GM21723 (cell line): ENCODE data around the gene MINDY2.
A peak's percentile ranks its signal among the peaks of the same experiment; 100 is the strongest.

Experiments used
- ATAC-seq: cut with Tn5 transposase; IDR thresholded peaks from one replicate; pipeline ENCODE4 v1.9.1; 2021; ENCODE audit warnings: mild to moderate bottlenecking, moderate library complexity; ENCODE audit not compliant: unreplicated experiment

Gene MINDY2

GRCh38 chr15:58770857-58771620 lies at the start of gene MINDY2:
Gene MINDY2 (plus strand): TSS chr15:58771302. CDS start chr15:58771396, 94 bp downstream.
- ATAC-seq, result peak; percentile 89

GRCh38 chr15:58724466-58724865 lies 46.6 kb upstream of the MINDY2 start:
- ATAC-seq, result peak; percentile 73

- ATAC-seq, result no peak
Measured at GRCh38 chr15:58726867-58727266, 44.2 kb upstream of the MINDY2 start.

- ATAC-seq, result no peak
Measured at GRCh38 chr15:58731756-58732535, 39.2 kb upstream of the MINDY2 start.

GRCh38 chr15:58732625-58733363 lies 38.3 kb upstream of the MINDY2 start:
- ATAC-seq, result no peak

GRCh38 chr15:58734859-58735258 lies 36.2 kb upstream of the MINDY2 start:
- no peak for ATAC-seq

- no peak for ATAC-seq
Measured at GRCh38 chr15:58736018-58736643, 35.0 kb upstream of the MINDY2 start.

GRCh38 chr15:58737298-58737697 lies 33.8 kb upstream of the MINDY2 start:
- no peak for ATAC-seq

- ATAC-seq, result no peak
Measured at GRCh38 chr15:58738046-58738707, 32.9 kb upstream of the MINDY2 start.

- no peak for ATAC-seq
Measured at GRCh38 chr15:58740436-58740835, 30.7 kb upstream of the MINDY2 start.

GRCh38 chr15:58741032-58741431 lies 30.1 kb upstream of the MINDY2 start:
- ATAC-seq, result no peak

- ATAC-seq, result no peak
Measured at GRCh38 chr15:58742022-58742813, 28.9 kb upstream of the MINDY2 start.

GRCh38 chr15:58742819-58743502 lies 28.1 kb upstream of the MINDY2 start:
- no peak for ATAC-seq

- no peak for ATAC-seq
Measured at GRCh38 chr15:58746174-58746573, 24.9 kb upstream of the MINDY2 start.

- peak; percentile 4 for ATAC-seq
Measured at GRCh38 chr15:58748040-58748851, 22.9 kb upstream of the MINDY2 start.

GRCh38 chr15:58748852-58749531 lies 22.1 kb upstream of the MINDY2 start:
- peak; percentile 42 for ATAC-seq

GRCh38 chr15:58749532-58750337 lies 21.4 kb upstream of the MINDY2 start, which contains the start of gene ADAM10:
Gene ADAM10 (minus strand): TSS chr15:58749707. CDS start chr15:58749534, 173 bp downstream.
- ATAC-seq, result peak; percentile 82
